Small intestine (tissue), 7 donors: ENCODE measurements around the gene SORBS2. TPM values are rescaled to one million over a fixed set of nuclear protein-coding genes. Genes with fewer than 3 reads are reported as not detected.

ENCODE experiments used
- DNase-seq, 2 donors: peaks; one replicate each; pipeline versions ENCODE4 v3.0.0 to v3.0.0-alpha.2; 2013
- FAIRE-seq: peaks from 2 replicates; lab custom pipeline; 2012; peaks lifted over from hg19 to GRCh38; lab: Jason Lieb, UNC
- H3K27ac ChIP-seq, 3 donors: one replicate each; pipeline ENCODE4 v1.5.1; 2013; ENCODE audit warnings: low read length in 2 of 3, mild to moderate bottlenecking in 2 of 3, control low read depth in 1 of 3, inconsistent platforms in 1 of 3, low read depth in 1 of 3, moderate library complexity in 1 of 3
- H3K27me3 ChIP-seq, 3 donors: one replicate each; pipeline ENCODE4 v1.6.1; 2013; ENCODE audit warnings: low read length in 3 of 3, inconsistent platforms in 1 of 3; ENCODE audit not compliant: control insufficient read depth in 3 of 3, insufficient read depth in 3 of 3
- H3K36me3 ChIP-seq, 3 donors: one replicate each; pipeline ENCODE4 v1.6.1; 2013; ENCODE audit warnings: low read length in 3 of 3, inconsistent platforms in 1 of 3, low read depth in 1 of 3, mild to moderate bottlenecking in 1 of 3, moderate library complexity in 1 of 3; ENCODE audit not compliant: control insufficient read depth in 3 of 3, insufficient read depth in 2 of 3
- H3K4me1 ChIP-seq, 3 donors: one replicate each; pipeline ENCODE4 v1.6.1; 2013; ENCODE audit warnings: low read length in 2 of 3, inconsistent platforms in 1 of 3, low read depth in 1 of 3, mild to moderate bottlenecking in 1 of 3, moderate library complexity in 1 of 3; ENCODE audit not compliant: control insufficient read depth in 3 of 3, insufficient read depth in 2 of 3
- H3K4me3 ChIP-seq, 3 donors: one replicate each; pipeline ENCODE4 v1.5.1; 2013; ENCODE audit warnings: low read length in 3 of 3, control low read depth in 1 of 3, inconsistent platforms in 1 of 3, low read depth in 1 of 3, mild to moderate bottlenecking in 1 of 3, moderate library complexity in 1 of 3
- H3K9me3 ChIP-seq, 2 donors: one replicate each; pipeline ENCODE4 v1.6.1; 2013; ENCODE audit warnings: low read depth in 1 of 2, low read length in 1 of 2; ENCODE audit not compliant: control insufficient read depth in 2 of 2, insufficient read depth in 1 of 2
- WGBS, 3 donors: extraction: QIAGEN DNeasy Blood & Tissue Kit; methylation state at CpG; one replicate each; pipeline ENCODE4 v1.1.7; 2013; 5-methylcytosine and 5-hydroxymethylcytosine counted together
- polyA plus RNA-seq, 4 donors: library from polyadenylated mRNA; stranded (reverse) in 3 of 4; unstranded in 1 of 4; fragments of 200-250 nt in 3 of 4; fragments of 120-200 nt in 1 of 4; gene quantifications; one replicate each; pipeline versions ENCODE4 v1.2.1 to v1.2.3, GENCODE V29; 2013
- donor health status: healthy with polysubstance abuse.
- donor health status: control.
- donor health status: control.
- donor health status: Bipolar disorder and iron deficiency.
- donor health status: healthy.

Gene SORBS2
- polyA plus RNA-seq, 4 donors = 1.6 to 36.5 (median 16.1) TPM

DNA sequence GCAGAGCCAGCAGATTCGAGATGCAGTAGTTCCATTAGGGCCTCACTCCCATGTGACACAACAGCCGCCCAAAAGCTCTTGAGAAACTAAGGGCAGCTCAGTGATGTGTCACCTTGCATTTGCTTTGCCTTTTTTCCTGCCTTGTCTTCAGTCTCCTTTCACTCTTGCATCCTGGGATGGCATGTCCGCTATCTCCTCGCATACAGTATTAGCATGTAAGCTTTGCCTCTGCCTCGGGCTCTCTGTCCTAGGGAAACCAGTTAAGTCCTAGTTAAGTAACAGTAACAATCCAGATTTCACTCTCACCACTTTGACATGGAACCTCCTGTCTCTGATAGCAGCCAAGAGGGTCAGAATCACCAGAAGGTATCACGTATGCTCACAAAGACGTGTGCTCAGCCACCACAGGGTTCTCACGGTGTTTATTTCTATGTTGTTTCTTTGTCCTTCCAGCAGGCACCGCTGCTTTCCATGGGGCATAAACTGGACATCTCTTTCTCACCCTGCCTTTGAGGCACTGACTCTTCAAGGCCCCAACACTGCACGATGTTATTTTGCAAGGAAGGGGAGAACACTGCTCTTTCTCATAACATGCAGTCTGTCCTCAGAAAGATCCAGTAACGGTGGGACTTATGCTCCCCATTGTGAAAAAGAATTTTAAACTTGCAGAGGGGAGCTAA lies 26.7 kb upstream of the SORBS2 start:
- WGBS, 3 donors = 83 to 92% (median 91%) methylated on average over 11 of the region's 11 CpGs
- H3K4me3 ChIP-seq = no peak overlapping the region
- DNase-seq (no peak), FAIRE-seq (no peak)
- H3K4me1 ChIP-seq = peaks cover 0 to 12% (median 5%) of the 10 kb centered on the region in 3 donors
- peak overlapping the region in 2 of 3 donors; percentile 0 to 76 for H3K27ac ChIP-seq
- no peaks in the 10 kb centered on the region for H3K36me3 ChIP-seq
- H3K27me3 ChIP-seq = no peaks in the 10 kb centered on the region
- H3K9me3 ChIP-seq = no peaks in the 10 kb centered on the region

DNA sequence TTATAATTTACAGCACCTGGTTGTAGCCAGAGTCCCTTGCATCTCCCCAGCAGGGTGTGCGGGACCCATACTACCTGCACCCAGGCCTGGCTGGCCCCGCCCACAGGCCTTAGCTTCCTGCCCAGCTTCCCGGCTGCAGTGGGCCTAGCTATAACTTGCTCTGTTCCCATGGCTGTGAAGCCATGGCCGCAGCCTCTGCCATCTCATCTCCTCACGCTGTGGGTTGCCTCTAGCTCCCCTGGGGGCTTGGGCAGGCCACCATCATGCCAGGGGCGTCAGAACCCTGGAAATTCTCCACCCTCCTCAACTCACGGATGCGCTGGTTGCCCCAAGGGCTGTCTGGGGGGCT lies 26.1 kb upstream of the SORBS2 start:
- DNase-seq (no peak), FAIRE-seq (no peak)
- Histone ChIP-seq H3K27ac (peak overlapping the region in 1 of 3 donors; percentile 76), H3K4me1 (peaks cover 0 to 13% (median 5%) of the 10 kb centered on the region in 3 donors), H3K36me3 (no peaks in the 10 kb centered on the region), H3K27me3 (no peaks in the 10 kb centered on the region), H3K9me3 (no peaks in the 10 kb centered on the region), H3K4me3 (no peak overlapping the region)
- WGBS, 3 donors = 91 to 95% (median 92%) methylated on average over 8 of the region's 8 CpGs

DNA sequence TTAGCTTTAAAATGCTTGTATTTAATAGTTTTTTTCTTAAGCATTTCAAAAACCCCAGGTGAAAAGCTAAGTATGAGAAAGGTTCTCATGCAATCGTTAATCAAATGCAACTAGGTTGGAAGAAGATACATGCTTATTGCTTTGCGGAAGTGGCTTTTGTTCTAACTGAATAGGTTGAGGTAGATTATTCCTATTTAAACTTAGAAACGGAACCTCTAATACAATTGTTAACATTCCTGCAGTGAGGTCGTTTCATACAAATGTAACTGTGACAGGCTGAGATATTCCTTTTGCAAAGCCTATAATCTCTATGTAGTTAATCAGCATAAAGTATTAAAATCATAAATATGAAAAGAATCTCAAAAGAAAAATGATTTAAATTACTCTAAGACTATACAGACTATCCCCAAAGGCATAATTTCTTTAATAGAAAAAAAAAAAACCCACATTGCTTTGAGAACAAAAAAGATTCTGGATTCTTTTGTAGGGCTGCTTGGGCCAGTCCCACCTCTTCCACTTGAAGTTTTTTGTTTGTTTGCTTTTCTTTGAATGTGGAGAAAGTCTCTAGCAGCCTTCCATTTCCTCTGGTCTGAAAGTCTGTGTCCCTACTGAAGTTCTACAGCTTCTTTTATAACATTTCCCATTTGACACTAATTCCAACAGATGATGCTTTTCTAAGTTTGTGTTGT lies 25.6 kb upstream of the SORBS2 start:
- H3K4me1 ChIP-seq = peaks cover 0 to 15% (median 5%) of the 10 kb centered on the region in 3 donors
- H3K9me3 ChIP-seq = no peaks in the 10 kb centered on the region
- WGBS, 3 donors = 62 to 79% (median 75%) methylated on average over 4 of the region's 4 CpGs
- FAIRE-seq (no peak), DNase-seq (no peak)
- no peaks in the 10 kb centered on the region for H3K27me3 ChIP-seq
- peak overlapping the region in 1 of 3 donors; percentile 76 for H3K27ac ChIP-seq
- no peaks in the 10 kb centered on the region for H3K36me3 ChIP-seq
- no peak overlapping the region for H3K4me3 ChIP-seq

DNA sequence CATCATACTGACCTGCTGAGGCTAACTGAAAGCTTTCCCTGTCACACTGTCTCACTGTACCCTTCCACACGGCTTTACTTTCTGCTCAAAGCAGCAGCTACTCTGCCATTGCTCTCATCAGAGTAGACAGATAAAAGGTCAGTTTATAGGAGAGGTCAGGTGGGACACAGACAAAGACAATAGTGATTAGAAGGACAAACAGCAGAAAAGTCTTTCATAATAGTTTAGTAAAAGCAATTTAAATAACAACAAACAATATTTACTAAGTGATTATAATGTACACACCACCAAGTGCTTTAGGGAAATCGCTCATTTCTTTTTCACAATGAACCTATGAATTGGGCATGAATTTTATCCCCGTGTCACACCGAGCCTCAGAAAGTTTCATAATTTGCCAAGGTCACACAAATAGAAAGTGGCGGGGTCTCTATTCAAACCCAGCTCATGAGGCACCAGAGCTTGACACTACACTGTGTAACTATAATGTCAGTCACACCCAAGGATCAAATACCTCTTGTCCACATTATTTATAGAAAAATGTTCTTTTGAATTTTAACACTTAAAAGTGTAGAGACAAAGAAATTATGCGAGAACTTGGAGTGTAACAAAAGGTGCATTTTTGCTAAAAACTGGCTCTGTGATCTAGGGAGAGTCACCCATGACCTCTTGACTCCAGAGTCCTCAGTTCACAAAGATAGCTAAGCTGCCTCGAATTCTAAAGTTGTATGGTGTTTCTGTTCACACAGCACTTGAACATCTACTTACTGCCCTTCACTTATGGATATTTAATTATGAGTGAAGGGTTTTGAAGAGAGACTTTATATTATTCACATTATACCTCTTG lies 24.5 kb upstream of the SORBS2 start:
- no peak for FAIRE-seq
- H3K4me3 ChIP-seq = no peak overlapping the region
- no peaks in the 10 kb centered on the region for H3K9me3 ChIP-seq
- WGBS, 3 donors = 48 to 70% (median 54%) methylated on average over 7 of the region's 7 CpGs
- no peaks in the 10 kb centered on the region for H3K27me3 ChIP-seq
- no peaks in the 10 kb centered on the region for H3K36me3 ChIP-seq
- no peak for DNase-seq
- H3K27ac ChIP-seq = no peak overlapping the region
- H3K4me1 ChIP-seq = peaks cover 0 to 15% (median 5%) of the 10 kb centered on the region in 3 donors

DNA sequence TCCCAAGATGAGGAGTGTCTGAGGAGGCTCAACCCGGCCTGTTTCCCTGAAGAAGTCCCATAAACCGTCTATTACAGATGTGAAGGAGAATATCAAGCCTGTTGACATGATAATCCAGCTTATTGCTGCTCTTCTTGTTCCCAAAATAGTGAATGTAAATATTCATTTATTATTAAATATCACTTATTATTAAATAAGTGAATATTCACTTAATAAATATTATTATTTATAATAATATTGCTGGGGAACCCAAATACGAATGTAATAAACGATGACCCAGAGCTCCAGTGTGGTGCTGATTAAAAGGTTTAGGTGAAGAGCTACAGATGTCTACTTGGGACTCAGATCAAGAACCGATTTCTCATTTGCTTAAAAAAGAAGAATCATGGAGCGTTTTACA lies 23.8 kb upstream of the SORBS2 start:
- Histone ChIP-seq H3K36me3 (no peaks in the 10 kb centered on the region), H3K4me3 (no peak overlapping the region), H3K27me3 (no peaks in the 10 kb centered on the region), H3K9me3 (no peaks in the 10 kb centered on the region), H3K4me1 (peaks cover 0 to 18% (median 5%) of the 10 kb centered on the region in 3 donors), H3K27ac (no peak overlapping the region)
- FAIRE-seq = no peak
- no peak for DNase-seq
- 82 to 88% (median 87%) methylated on average over 6 of the region's 6 CpGs for WGBS, 3 donors

DNA sequence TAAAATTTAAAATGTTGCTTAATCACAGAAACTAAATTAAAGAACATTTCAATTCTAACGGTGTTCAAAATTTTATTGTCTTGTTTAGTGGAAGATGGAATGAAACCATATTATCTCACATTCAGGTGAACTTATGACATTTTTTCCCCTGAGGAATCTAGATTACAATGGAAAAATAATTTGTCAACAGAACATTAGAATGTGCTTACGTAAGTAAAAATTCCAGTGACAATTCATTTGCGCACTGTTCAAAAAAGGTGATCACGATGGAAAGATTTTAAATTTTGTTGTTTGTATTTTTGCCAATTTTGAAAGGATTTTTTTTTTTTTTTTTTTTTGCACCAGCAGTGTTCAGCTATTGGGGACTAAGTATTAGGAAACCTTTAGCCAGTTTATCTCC lies 23.3 kb upstream of the SORBS2 start:
- no peaks in the 10 kb centered on the region for H3K27me3 ChIP-seq
- DNase-seq = no peak
- no peaks in the 10 kb centered on the region for H3K36me3 ChIP-seq
- no peak for FAIRE-seq
- no peak overlapping the region for H3K4me3 ChIP-seq
- no peaks in the 10 kb centered on the region for H3K9me3 ChIP-seq
- peaks cover 0 to 18% (median 5%) of the 10 kb centered on the region in 3 donors for H3K4me1 ChIP-seq
- WGBS, 3 donors = 92 to 97% (median 94%) methylated on average over 4 of the region's 4 CpGs
- H3K27ac ChIP-seq = no peak overlapping the region

DNA sequence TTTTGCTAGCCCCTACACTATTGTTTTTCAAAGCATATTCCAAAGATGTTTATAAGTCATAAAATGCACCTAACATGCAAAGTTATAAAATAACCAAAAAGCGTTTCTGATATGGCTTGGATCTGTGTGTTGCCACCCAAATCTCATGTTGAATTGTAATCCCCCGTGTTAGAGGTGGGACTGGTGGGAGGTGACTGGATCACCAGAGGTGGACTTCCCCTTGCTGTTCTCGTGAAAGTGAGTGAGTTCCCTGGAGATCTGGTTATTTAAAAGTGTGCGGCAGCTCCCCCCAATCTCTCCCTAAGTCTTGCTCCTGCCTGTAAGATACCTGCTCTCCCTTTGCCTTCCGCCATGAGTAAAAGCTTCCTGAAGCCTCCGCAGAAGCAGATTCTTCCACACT lies 22.8 kb upstream of the SORBS2 start:
- FAIRE-seq (no peak), DNase-seq (no peak)
- Histone ChIP-seq H3K27me3 (no peaks in the 10 kb centered on the region), H3K36me3 (no peaks in the 10 kb centered on the region), H3K9me3 (no peaks in the 10 kb centered on the region), H3K4me3 (no peak overlapping the region), H3K27ac (no peak overlapping the region), H3K4me1 (peaks cover 0 to 18% (median 5%) of the 10 kb centered on the region in 3 donors)
- WGBS, 3 donors = 90 to 96% (median 92%) methylated on average over 6 of the region's 6 CpGs

DNA sequence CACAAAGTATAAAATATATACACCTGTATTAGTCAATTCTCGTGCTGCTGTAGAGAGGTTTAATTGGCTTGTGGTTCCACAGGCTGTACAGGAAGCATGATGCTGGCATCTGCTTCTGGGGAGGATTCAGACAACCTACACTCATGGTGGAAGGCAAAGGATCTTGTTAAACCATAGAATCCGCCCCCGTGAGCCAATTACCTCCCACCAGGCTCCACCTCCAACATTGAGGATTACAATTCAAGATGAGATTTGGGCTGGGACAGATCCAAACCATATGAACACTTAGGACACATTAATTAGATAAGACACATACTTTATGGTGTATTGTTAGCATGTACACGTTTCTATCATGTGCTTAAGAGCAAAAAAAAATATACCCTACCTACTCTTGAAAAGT lies 22.1 kb upstream of the SORBS2 start:
- 59 to 73% (median 72%) methylated on average over 4 of the region's 4 CpGs for WGBS, 3 donors

More for the DNA sequence above, 22.1 kb upstream of the SORBS2 start:
- Histone ChIP-seq H3K36me3 (no peaks in the 10 kb centered on the region), H3K4me1 (peaks cover 0 to 18% (median 5%) of the 10 kb centered on the region in 3 donors), H3K27ac (no peak overlapping the region), H3K4me3 (no peak overlapping the region), H3K9me3 (no peaks in the 10 kb centered on the region), H3K27me3 (no peaks in the 10 kb centered on the region)
- DNase-seq (no peak), FAIRE-seq (no peak)
